AG10803 (cell line): Measurements from ENCODE around the gene HOXB3.

Source experiments
- DNase-seq: peaks from one replicate; pipeline ENCODE4 v3.0.0; 2010; ENCODE audit warnings: low read depth
- H3K4me3 ChIP-seq: 2 replicates; pipeline ENCODE4 v1.5.1; 2011; ENCODE audit warnings: mild to moderate bottlenecking, low read length, control low read depth
- TF ChIP-seq, protein P1 (sequence below): conservative IDR thresholded peaks from 2 replicates; pipeline ENCODE4 v1.5.1; 2011; ENCODE audit warnings: mild to moderate bottlenecking, low read length, control low read depth, inconsistent platforms

The HOXB3 gene

DNA sequence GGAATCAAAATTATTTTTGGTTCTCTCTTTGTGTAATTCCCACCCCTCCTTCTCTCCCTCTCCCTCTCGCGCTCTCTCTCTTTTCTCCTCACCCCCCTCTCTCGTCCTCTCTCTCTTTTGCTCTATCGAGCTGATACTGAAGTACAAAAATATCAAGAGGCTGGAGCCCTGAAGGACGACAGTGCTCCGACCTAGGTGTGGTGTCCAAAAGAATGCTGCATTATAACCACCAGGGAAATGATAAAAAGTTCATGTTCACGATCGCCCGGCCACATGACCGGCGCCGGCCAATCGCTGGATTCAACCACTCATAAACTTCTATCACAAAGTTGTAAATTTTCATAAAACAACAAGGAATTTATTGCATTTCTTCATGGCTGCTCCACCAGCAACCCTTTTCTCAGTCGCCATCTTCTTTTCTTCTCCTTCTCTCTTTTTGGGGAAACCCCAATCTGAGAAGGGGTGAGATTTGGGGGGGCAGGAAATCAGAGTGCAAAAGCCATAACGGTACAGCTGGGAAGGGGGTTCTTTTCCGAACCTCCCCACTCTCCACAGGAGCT lies 14.8 kb upstream of the HOXB3 start, which contains the start of gene HOXB6:
Gene HOXB6 (minus strand): TSS at position 217 of the 560 bp plus-strand sequence. CDS start 6,836 bp downstream, outside the sequence.
- DNase-seq = peak; percentile 78
- H3K4me3 ChIP-seq = peak within 1 kb of the TSS; percentile 89
- TF ChIP-seq, protein P1, sequence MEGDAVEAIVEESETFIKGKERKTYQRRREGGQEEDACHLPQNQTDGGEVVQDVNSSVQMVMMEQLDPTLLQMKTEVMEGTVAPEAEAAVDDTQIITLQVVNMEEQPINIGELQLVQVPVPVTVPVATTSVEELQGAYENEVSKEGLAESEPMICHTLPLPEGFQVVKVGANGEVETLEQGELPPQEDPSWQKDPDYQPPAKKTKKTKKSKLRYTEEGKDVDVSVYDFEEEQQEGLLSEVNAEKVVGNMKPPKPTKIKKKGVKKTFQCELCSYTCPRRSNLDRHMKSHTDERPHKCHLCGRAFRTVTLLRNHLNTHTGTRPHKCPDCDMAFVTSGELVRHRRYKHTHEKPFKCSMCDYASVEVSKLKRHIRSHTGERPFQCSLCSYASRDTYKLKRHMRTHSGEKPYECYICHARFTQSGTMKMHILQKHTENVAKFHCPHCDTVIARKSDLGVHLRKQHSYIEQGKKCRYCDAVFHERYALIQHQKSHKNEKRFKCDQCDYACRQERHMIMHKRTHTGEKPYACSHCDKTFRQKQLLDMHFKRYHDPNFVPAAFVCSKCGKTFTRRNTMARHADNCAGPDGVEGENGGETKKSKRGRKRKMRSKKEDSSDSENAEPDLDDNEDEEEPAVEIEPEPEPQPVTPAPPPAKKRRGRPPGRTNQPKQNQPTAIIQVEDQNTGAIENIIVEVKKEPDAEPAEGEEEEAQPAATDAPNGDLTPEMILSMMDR = 0 out of 2 replicates have a peak, but pooled peaks have one; percentile 9

DNA sequence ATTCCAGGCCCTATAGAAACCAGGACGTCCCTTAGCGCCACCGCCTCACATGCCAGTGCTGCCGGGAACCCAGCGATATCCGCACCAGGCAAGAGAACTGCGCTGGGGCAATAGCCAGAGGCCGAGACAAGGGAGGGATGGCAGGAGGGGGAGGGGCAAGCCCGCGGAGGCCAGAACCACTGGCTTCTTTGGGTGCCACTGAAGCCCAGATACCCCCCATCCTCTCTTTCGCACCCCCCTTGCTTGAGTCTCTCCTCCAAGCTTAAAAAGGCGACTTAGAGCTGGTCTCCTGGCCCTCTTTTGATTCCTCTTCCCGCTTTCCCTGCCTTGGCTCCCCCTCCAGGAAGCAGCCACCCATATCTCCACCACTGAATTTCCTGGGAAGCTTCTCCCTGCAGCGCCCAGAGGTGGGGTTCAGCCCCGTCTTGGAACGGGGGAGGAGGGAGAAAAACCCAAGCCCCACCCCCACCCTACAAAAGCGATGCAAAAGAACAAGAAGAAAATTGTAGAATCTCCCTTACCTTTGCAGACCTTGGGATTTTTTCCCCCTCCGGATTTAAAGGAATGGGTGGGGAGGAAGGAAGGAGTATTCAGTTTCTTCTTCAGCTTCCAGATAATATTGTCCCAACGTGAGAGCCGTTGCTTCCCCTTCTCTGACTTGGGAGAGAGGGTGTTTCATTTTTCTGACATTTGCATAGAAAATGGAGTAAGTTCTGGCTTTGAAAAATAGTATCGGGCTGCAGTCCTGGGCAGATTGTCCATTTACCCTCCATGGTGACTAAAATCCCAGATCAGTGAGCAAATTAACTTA lies 14.1 kb upstream of the HOXB3 start:
- DNase-seq = no peak
- TF ChIP-seq, protein P1 = peak; percentile 37
- peak overlapping the region; percentile 89 for H3K4me3 ChIP-seq

DNA sequence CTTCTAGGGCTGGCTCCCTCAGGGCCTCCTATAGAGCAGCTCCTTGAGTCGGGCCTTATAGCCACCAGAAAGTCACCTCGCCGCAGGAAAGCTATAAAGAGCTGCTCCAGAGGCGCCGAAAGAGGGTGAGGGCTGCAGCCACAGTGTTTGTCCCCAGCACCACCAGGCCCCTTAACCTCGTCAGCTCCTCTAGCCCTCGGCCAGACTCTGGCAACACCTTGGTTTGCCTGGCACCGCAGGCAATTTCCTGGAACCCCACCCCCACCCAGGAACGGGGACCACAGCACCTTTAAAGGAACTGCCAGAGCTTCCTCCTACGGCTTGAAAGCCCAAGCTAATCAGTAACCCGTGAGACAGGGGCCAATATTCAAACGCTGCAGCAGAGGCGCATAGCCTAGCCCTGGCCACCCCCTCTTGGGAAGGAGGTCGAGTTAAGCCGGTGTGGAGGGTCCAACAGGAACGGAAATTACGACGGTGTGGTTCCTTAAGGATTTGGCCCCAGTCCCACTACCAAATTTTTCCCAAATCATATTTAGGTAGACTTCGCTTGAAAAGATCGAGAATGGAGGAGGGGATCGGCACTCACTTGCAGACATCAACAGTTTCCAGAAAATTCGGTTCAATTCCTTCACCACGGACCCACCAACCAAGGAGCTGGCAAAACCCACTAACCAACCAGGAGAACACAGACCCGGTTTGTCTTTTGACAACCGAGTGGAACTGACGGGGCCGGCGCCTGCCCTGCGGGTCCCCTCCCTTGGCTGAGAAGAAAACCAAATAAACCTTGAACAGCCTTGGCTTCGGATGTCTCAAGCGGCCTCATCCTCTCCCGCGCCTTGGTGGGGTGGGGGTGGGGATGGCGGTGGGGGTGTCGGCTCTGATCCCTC lies 11.7 kb upstream of the HOXB3 start:
- no peak for DNase-seq
- peak overlapping the region; percentile 89 for H3K4me3 ChIP-seq
- TF ChIP-seq, protein P1 = no peak

DNA sequence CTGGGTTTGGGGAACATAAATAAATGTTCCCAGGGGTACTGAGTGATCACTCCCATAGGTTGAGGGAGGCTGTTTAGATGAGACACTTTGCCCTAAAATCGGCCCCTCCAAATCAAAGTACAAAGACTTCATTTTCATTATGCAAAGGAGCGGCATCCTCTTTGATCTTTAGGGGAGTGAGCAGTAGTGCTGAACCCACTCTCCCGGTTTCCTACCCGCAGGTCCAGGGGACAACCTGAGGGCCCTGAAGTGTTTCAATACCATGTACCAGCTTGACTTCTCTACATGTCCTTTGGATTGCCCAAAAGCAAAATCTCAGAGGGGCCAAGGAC lies 11.1 kb upstream of the HOXB3 start:
- TF ChIP-seq, protein P1 = no peak
- DNase-seq = no peak
- H3K4me3 ChIP-seq = peak overlapping the region; percentile 89

DNA sequence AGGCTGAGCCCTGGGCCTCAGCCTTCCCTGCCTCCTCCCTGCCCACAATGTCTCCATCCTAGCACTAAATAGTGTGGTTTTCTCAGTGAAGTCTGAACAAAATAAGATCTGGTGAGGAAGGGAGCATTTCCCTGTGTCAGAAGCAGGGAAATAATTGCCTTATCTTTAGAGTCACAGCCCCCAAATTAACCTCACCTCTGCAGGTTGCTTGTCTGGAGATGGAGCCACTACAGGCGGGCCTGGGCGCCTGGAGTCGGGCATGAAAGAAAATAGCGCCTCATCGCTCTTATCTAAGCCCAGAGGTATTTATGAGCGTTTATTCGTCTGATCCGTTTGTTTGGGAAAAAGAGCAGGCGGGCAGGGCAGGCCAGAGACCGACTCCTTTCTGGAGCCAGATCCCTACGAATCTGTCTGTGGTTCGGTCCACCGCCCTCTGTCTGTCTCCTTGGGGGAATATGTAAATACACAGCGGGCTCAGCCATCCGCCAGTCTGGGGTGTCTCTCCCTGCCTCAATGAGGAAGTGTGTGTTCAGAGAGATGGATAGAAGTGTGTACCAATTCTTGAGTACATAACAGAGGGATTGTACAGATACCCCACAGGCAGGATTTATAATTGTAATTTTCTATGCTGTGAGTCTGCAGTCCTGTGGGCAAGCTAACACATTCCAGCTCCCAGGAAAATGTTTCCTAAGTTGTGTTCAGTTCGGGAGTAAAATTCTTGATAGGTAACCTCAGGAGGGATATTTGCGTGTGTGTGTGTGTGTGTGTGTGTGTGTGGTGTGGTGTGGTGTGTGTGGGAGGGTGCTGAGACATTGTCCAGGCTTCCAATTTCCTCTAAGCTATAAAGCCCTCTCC lies 10.4 kb upstream of the HOXB3 start:
- H3K4me3 ChIP-seq = peak overlapping the region; percentile 89
- TF ChIP-seq, protein P1 = no peak
- DNase-seq = no peak

DNA sequence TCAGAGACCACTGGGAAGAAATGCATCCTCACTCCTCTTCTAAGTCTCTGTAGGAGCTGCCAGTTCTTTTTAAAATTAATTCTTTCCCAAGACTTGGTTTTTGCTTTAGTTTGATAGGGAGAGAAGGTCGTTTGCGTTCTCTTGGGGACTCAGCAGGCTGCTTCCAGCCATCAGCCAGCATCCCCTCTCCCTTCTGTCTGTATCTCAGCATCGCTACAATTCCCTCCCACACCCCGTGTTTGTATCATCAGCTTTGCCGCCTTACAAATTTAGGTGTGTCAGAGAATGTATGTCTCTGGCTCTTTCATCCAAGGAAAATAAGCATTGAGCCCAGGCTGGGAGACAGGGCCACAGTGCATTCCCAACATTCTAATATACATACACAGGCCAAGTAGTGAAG lies 9.3 kb upstream of the HOXB3 start:
- peak overlapping the region; percentile 70 for H3K4me3 ChIP-seq
- TF ChIP-seq, protein P1 = no peak
- DNase-seq = no peak
